HCT116 (cell line): ENCODE measurements around the gene SHC4. TPM values are rescaled to one million over a fixed set of nuclear protein-coding genes. Genes with fewer than 3 reads are reported as not detected.

Experiments
- total RNA-seq: library from RNA; stranded (reverse); gene quantifications from one replicate; pipeline ENCODE4 v1.2.1, GENCODE V29; 2021; ENCODE audit not compliant: unreplicated experiment

The SHC4 gene
- total RNA-seq, 1 experiment from 2014 or later: 0.44 TPM

Other genes with a start within 250 kb of the SHC4 start
- gene CEP152, start 152.8 kb downstream of the SHC4 start, total RNA-seq: 19.7 TPM
- gene EID1, start 85.8 kb downstream of the SHC4 start, total RNA-seq: 68.6 TPM
- 22.9 TPM for gene SECISBP2L, start 82.5 kb upstream of the SHC4 start, total RNA-seq
- 93.6 TPM for gene COPS2, start 191.7 kb upstream of the SHC4 start, total RNA-seq
- 18.7 TPM for gene GALK2, start 206.3 kb upstream of the SHC4 start, total RNA-seq